SK-N-SH treated with all-trans-retinoic acid at 6 μM for 48 hours (cell line): Measurements from ENCODE around the gene PDCD4.
A peak's percentile ranks its signal among the peaks of the same experiment; 100 is the strongest.

Experiments
- ATAC-seq: fragments of 200-7000 bp; cut with Tn5 transposase; 3 replicates; pipeline ENCODE4 v1.9.1; 2020; ENCODE audit warnings: mild to moderate bottlenecking, moderate library complexity
- ARNTL ChIP-seq: fragments of 450-650 bp; formaldehyde crosslinking; IDR thresholded peaks from 2 replicates; pipeline ENCODE4 v1.5.0; 2020; ENCODE audit warnings: low read depth, mild to moderate bottlenecking, moderate library complexity, borderline replicate concordance
- BACH2 ChIP-seq: fragments of 250-450 bp; sonication (Bioruptor Pico); IDR thresholded peaks from 2 replicates; pipeline ENCODE4 v1.9.0; 2021; ENCODE audit warnings: mild to moderate bottlenecking, borderline replicate concordance
- ESRRG ChIP-seq: fragments of 250-450 bp; sonication (Bioruptor Pico); IDR thresholded peaks from 2 replicates; pipeline ENCODE4 v1.6.1; 2021; ENCODE audit warnings: mild to moderate bottlenecking
- GLIS3 ChIP-seq: fragments of 250-450 bp; sonication (Bioruptor Pico); IDR thresholded peaks from 2 replicates; pipeline ENCODE4 v1.5.0; 2020; ENCODE audit warnings: mild to moderate bottlenecking, moderate library complexity
- ISL1 ChIP-seq: fragments of 250-450 bp; sonication (Bioruptor Pico); IDR thresholded peaks from 2 replicates; pipeline ENCODE4 v2.1.2; 2022; ENCODE audit warnings: mild to moderate bottlenecking, moderate library complexity
- OSR1 ChIP-seq: fragments of 250-450 bp; sonication (Bioruptor Pico); IDR thresholded peaks from 2 replicates; pipeline ENCODE4 v1.8.0; 2022; ENCODE audit warnings: moderate library complexity, mild to moderate bottlenecking, inconsistent platforms
- PATZ1 ChIP-seq: fragments of 250-450 bp; sonication (Bioruptor Pico); IDR thresholded peaks from 2 replicates; pipeline ENCODE4 v1.8.0; 2020; ENCODE audit warnings: mild to moderate bottlenecking, moderate library complexity, borderline replicate concordance
- POU6F1 ChIP-seq: fragments of 250-450 bp; sonication (Bioruptor Pico); IDR thresholded peaks from 2 replicates; pipeline ENCODE4 v1.8.0; 2021; ENCODE audit warnings: low read depth, mild to moderate bottlenecking, moderate library complexity, borderline replicate concordance
- PPARA ChIP-seq: fragments of 250-450 bp; sonication (Bioruptor Pico); IDR thresholded peaks from 2 replicates; pipeline ENCODE4 v1.5.0; 2020; ENCODE audit warnings: mild to moderate bottlenecking, borderline replicate concordance
- RARB ChIP-seq: fragments of 250-450 bp; sonication (Bioruptor Pico); IDR thresholded peaks from 2 replicates; pipeline ENCODE4 v1.8.0; 2021; ENCODE audit warnings: mild to moderate bottlenecking, moderate library complexity
- SNAI2 ChIP-seq: fragments of 250-450 bp; sonication (Bioruptor Pico); IDR thresholded peaks from 2 replicates; pipeline ENCODE4 v1.5.0; 2020; ENCODE audit warnings: mild to moderate bottlenecking, moderate library complexity
- TCF4 ChIP-seq: fragments of 250-450 bp; sonication (Bioruptor Pico); IDR thresholded peaks from 2 replicates; pipeline ENCODE4 v1.8.0; 2021; ENCODE audit warnings: mild to moderate bottlenecking, moderate library complexity, borderline replicate concordance
- ZFP3 ChIP-seq: fragments of 250-450 bp; sonication (Bioruptor Pico); IDR thresholded peaks from 2 replicates; pipeline ENCODE4 v1.5.0; 2020; ENCODE audit warnings: mild to moderate bottlenecking, moderate library complexity
- ZFP30 ChIP-seq: fragments of 450-650 bp; formaldehyde crosslinking; IDR thresholded peaks from 2 replicates; pipeline ENCODE4 v1.5.0; 2022; ENCODE audit warnings: mild to moderate bottlenecking, moderate library complexity
- ZNF565 ChIP-seq: fragments of 450-650 bp; formaldehyde crosslinking; conservative IDR thresholded peaks from 2 replicates; pipeline ENCODE4 v1.5.0; 2020; ENCODE audit warnings: low read depth, mild to moderate bottlenecking, moderate library complexity
- ZNF70 ChIP-seq: fragments of 450-650 bp; formaldehyde crosslinking; IDR thresholded peaks from 2 replicates; pipeline ENCODE4 v1.5.0; 2020; ENCODE audit warnings: mild to moderate bottlenecking, moderate library complexity
- ZNF8 ChIP-seq: fragments of 450-650 bp; formaldehyde crosslinking; IDR thresholded peaks from 2 replicates; pipeline ENCODE4 v1.5.0; 2020; ENCODE audit warnings: mild to moderate bottlenecking, moderate library complexity
- TF ChIP-seq, protein P1 (sequence below): fragments of 250-450 bp; sonication (Bioruptor Pico); IDR thresholded peaks from 2 replicates; pipeline ENCODE4 v1.5.1; 2021; ENCODE audit warnings: mild to moderate bottlenecking, moderate library complexity
- TF ChIP-seq, protein P2 (sequence below): fragments of 250-450 bp; sonication (Bioruptor Pico); IDR thresholded peaks from 2 replicates; pipeline ENCODE4 v1.5.0; 2020; ENCODE audit warnings: mild to moderate bottlenecking, moderate library complexity

The PDCD4 gene

DNA sequence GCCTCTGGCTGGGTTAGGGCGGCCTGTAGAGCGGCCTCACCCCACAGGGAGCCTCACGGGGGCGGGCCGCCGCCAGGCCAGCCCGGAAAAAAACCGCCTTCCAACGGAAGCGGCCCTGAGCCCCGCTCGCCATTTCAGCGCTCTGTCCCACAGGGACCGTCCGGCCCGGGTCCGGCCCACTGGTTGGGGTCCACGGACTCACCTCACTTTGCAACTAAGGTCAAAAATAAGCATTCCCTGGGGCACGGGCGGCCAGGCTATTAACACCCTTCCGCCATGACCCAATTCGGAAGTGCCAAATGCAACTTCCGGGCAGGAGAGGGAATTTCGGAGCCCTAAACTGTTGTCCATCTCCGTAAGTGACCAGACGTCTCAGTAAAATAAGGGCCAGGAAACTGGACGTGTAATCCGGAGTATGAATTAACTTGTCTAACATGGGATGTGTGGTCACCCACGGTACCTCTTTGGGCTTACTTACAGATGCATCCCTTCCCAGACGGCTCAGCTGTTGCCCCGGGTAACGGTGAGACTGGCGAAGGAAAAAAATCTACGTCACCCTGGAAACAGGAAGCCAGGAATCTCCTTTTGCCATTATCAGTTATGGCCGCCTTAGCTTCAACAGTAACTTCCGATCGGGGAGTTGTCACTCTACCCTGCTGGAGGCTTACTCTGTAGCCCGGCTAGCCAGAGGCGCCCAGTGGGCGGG lies 47.1 kb downstream of the PDCD4 start, which contains the start of gene BBIP1:
BBIP1 (minus strand) TSS at position 538 of the 706 bp plus-strand sequence. CDS start 1,023 bp downstream, outside the sequence.
- TF ChIP-seq ZFP30 (no peak), ARNTL (no peak), POU6F1 (CRISPR knock-in tag) (0 out of 2 replicates have a peak, but pooled peaks have one; percentile 8), PPARA (no peak), PATZ1 (peak; percentile 72), RARB (CRISPR knock-in tag) (no peak), ISL1 (CRISPR knock-in tag) (no peak), GLIS3 (peak; percentile 83; the same call in 1 of the 2 replicates), ZNF8 (CRISPR knock-in tag) (peak; percentile 32; the same call in 1 of the 2 replicates), ZFP3 (peak; percentile 68; the same call in 1 of the 2 replicates), TCF4 (CRISPR knock-in tag) (peak; percentile 16; the same call in 1 of the 2 replicates)
- TF ChIP-seq, protein P1, sequence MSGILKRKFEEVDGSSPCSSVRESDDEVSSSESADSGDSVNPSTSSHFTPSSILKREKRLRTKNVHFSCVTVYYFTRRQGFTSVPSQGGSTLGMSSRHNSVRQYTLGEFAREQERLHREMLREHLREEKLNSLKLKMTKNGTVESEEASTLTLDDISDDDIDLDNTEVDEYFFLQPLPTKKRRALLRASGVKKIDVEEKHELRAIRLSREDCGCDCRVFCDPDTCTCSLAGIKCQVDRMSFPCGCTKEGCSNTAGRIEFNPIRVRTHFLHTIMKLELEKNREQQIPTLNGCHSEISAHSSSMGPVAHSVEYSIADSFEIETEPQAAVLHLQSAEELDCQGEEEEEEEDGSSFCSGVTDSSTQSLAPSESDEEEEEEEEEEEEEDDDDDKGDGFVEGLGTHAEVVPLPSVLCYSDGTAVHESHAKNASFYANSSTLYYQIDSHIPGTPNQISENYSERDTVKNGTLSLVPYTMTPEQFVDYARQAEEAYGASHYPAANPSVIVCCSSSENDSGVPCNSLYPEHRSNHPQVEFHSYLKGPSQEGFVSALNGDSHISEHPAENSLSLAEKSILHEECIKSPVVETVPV (CRISPR knock-in tag) = 0 out of 2 replicates have a peak, but pooled peaks have one; percentile 65
- TF ChIP-seq, protein P2, sequence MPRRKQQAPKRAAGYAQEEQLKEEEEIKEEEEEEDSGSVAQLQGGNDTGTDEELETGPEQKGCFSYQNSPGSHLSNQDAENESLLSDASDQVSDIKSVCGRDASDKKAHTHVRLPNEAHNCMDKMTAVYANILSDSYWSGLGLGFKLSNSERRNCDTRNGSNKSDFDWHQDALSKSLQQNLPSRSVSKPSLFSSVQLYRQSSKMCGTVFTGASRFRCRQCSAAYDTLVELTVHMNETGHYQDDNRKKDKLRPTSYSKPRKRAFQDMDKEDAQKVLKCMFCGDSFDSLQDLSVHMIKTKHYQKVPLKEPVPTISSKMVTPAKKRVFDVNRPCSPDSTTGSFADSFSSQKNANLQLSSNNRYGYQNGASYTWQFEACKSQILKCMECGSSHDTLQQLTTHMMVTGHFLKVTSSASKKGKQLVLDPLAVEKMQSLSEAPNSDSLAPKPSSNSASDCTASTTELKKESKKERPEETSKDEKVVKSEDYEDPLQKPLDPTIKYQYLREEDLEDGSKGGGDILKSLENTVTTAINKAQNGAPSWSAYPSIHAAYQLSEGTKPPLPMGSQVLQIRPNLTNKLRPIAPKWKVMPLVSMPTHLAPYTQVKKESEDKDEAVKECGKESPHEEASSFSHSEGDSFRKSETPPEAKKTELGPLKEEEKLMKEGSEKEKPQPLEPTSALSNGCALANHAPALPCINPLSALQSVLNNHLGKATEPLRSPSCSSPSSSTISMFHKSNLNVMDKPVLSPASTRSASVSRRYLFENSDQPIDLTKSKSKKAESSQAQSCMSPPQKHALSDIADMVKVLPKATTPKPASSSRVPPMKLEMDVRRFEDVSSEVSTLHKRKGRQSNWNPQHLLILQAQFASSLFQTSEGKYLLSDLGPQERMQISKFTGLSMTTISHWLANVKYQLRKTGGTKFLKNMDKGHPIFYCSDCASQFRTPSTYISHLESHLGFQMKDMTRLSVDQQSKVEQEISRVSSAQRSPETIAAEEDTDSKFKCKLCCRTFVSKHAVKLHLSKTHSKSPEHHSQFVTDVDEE = 0 out of 2 replicates have a peak, but pooled peaks have one; percentile 23
- ATAC-seq = peak; percentile 94

GRCh38 chr10:110919349-110919931 lies 47.7 kb downstream of the PDCD4 start, which contains the start of gene SHOC2:
Gene SHOC2 (plus strand): TSS chr10:110919604. CDS start chr10:110964359, 44,755 bp downstream.
- ATAC-seq = peak; percentile 52

DNA sequence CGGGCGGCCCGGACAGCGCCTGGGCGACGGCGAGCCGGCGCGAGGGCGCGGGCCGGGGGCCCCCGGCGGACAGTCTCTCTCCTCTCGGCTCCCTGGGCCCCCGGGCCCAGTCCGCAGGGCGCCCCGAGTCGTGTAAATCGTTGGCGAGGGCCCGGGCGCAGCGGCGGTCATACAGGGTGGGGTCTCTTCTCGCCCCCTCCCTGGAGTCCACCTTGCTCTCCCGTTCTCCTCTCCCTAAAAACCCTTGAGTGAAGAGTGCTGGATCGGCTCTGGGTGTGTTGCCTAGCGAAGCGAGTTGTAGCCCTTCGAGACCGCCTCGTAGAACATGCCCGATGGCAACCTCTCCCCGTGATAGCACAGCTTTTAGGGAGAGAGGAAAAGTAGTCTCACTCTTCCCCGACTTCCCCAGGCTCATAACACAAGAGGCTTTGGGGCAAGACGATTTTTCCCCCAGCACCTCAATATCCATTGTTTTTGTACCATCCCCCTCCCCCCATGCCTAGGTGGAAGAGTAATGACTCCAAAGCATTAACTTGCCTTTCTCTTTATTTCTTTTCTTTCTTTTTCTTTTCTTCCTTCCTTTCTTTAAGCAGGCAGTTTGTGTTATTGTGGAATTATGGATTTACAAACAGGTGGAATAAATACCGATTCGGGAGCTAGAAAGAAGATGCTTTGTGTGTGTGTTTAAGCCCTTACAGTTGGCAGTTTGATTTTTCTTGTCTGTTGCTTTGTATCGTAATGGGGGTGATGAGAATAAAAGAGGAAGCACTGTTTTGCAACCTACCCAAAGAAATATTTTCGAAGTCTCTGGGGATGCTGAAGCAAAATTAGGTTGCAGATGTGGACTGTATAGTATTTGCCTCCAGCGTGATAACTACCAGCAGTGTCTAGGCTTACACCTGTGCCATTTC lies 48.5 kb downstream of the PDCD4 start:
- no peak for ATAC-seq

More at GRCh38 chr10:110919349-110919931, 47.7 kb downstream of the PDCD4 start, which contains the start of gene SHOC2:
- TF ChIP-seq ISL1 (CRISPR knock-in tag) (no peak), BACH2 (CRISPR knock-in tag) (no peak), ZNF70 (CRISPR knock-in tag) (no peak), ARNTL (no peak), TCF4 (CRISPR knock-in tag) (no peak), PPARA (no peak)

GRCh38 chr10:110923856-110924493 lies 52.2 kb downstream of the PDCD4 start:
- no peak for ATAC-seq
- TF ChIP-seq ZFP3 (no peak), BACH2 (CRISPR knock-in tag) (no peak), ESRRG (no peak), ZFP30 (no peak), ZNF565 (CRISPR knock-in tag) (no peak), POU6F1 (CRISPR knock-in tag) (no peak), GLIS3 (no peak)
- TF ChIP-seq, protein P2 = no peak

More for the DNA sequence above, 48.5 kb downstream of the PDCD4 start:
- TF ChIP-seq OSR1 (CRISPR knock-in tag) (no peak), BACH2 (CRISPR knock-in tag) (no peak), SNAI2 (CRISPR knock-in tag) (no peak)
